ENCODE measurements around the gene GABRG3.

Gene GABRG3

DNA sequence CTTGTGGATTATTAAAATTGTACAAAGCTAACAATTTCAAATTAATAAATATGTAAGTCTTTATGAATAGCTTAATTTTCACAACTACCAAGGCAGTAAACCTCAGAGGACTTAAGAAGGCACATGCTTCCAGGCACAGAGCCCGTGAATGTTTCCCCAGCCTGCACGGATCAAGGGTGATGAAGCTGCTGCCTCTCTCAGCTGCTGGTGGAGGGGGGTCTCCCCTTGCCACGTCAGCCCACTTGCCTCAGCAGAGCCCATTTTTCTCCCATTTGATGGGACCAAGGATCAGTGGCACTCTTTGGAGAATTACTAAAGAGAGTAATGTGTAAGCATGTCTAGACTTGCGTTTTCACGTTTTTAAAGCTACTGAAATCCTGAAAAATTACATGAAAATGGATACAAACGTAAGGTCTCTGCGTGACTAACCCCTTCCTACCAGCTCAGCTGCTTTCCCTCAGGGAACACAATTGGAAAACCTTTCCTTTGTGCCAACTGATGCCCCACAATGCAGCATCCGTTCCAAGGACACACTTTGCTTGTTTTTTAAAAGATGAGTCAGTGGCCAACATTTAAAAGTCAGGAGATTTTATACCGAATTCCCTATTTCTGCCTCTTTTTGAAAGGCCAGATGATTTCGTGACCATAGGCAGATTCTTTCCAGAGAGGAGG, 494.1 kb downstream of the GABRG3 start:
- no peak for DNase-seq
- in situ Hi-C loops (cut with MboI; ENCODE audit: low pct_unique_long_range_greater_than_20kb, low sequenced_read_pairs), result no loop called here

DNA sequence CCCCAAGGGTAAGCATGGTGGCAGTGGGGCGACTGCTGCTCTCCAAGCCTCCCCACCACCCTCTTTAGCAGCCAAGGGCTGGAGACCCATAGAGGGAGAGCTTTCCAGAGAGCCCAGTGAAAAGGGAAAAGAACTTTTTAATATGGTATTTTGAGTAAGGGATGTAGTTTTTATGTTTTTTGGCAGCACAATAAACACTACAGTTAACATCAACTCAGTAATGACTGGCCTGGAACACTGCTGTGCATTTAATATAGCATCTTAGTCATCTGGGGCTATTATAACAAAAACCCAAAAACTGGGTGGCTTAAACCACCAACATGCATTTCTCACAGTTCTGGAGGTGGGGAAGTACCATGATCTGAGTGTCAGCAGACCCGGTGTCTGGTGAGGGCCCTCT, 495.8 kb downstream of the GABRG3 start:
- no peak for DNase-seq
- in situ Hi-C loops (cut with MboI; ENCODE audit: low pct_unique_long_range_greater_than_20kb, low sequenced_read_pairs), result no loop called here

DNA sequence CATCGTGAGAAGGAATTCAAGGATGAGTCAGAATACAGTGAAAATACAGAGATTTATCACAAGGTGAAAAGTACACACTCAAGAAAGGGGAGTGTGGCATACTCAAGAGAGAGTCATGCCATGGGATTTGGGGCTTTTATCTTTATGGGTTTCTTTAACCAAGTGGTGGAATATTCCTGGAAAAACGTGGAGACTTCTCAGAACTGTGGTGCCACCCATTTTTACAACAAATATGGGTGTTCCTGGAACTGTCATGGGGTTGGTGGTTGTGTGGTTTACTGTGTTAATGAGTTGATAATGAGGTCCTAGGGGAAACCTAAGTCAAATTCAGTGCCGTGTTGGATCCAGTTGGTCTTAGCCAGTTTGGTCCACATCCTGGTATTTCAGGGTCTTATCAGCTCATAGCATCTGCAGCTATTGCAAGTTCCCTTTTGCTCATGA, 497.2 kb downstream of the GABRG3 start:
- peak; percentile 62 for DNase-seq
- in situ Hi-C loops (cut with MboI; ENCODE audit: low pct_unique_long_range_greater_than_20kb, low sequenced_read_pairs), result no loop called here

- DNase-seq, result no peak
- in situ Hi-C loops (cut with MboI; ENCODE audit: low pct_unique_long_range_greater_than_20kb, low sequenced_read_pairs), result no loop called here
Observed at GRCh38 chr15:27473845-27474244, 502.9 kb downstream of the GABRG3 start.

- DNase-seq, result no peak
- in situ Hi-C loops (cut with MboI; ENCODE audit: low pct_unique_long_range_greater_than_20kb, low sequenced_read_pairs), result no loop called here
Observed at GRCh38 chr15:27475395-27475794, 504.4 kb downstream of the GABRG3 start.

DNA sequence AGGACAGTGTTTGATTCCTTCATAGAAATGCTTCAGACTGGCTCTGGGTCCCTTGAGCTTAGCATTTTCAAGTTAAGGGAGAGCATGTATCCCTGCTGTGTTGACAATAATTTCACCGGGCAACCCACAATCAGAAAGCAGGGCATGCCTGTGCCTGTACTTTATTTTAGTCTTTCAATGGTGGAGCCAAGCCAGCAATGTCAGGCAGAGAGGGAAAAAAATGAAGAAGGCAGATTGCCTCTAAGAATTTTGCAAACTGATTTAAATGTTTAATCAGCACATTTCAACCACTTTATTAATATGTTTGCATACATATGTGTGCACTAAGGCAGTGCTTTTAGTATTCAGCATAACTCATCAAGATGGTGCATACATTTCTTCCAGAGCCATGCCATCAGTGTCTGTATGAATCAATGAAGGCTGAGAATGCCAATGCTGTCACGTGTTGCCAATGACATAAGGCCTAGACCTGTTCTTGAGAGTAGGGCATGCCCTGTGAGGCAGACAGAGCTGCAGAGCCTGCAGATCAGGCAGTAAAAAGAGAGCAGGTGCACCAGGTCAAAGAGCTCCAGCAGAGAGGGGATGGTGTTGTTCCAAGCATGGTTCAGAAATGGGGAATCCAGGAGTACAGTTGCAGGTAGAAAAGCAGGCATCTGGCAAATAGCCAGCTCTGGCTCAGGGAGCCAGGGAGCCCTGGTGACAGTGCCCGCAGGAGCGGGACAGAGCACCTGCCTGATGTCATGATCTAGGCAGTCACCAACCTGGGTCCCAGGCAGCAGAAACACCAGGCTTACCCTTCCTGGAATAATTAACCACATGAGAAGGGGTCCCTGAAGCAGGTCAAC, 508.5 kb downstream of the GABRG3 start:
- in situ Hi-C loops (cut with MboI; ENCODE audit: low pct_unique_long_range_greater_than_20kb, low sequenced_read_pairs), result no loop called here
- DNase-seq, result no peak

- in situ Hi-C loops (cut with MboI; ENCODE audit: low pct_unique_long_range_greater_than_20kb, low sequenced_read_pairs), result no loop called here
- DNase-seq, result no peak
Observed at GRCh38 chr15:27480141-27480530, 509.2 kb downstream of the GABRG3 start.

GRCh38 chr15:27480642-27481041, 509.7 kb downstream of the GABRG3 start:
- in situ Hi-C loops (cut with MboI; ENCODE audit: low pct_unique_long_range_greater_than_20kb, low sequenced_read_pairs), result no loop called here
- DNase-seq, result no peak

DNA sequence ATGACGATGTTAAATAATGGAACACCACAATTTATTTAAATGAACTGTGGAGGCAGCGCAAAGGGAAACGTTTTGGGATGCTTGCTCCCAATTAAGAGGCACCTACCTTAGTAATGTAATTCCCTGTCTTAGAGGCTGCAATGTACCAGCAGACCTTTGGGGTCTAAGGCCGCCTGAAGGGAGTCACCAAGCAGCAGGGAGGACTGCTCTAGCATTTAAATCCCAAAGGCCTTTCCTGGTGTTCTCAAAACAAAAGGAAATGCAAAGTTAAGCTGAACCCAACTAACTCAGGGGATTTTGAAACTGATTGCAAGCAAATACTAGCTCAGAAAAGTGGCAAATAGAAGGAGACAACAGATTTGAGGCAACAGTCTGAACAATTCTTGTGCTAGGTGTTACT, 510.8 kb downstream of the GABRG3 start:
- DNase-seq, result no peak

DNA sequence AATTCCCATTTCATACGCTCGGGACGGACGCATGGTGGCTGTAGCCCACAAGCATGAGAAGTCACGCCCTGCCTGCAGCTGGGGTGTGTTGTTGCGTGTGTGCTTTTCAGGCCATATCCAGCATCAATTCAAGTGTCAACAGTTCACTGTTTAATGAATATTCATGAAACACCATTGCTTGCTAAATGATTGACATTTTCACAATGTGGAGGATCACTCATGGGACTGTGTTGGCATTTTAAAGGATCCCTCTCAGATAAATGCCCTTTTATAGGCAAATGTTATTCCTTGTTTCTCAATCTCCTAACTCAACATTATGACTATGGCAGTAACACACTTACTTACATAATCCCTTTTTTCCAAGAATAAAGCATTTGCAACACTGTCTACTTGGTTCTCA, 511.3 kb downstream of the GABRG3 start:
- in situ Hi-C loops (cut with MboI; ENCODE audit: low pct_unique_long_range_greater_than_20kb, low sequenced_read_pairs), result no loop called here
- DNase-seq, result no peak

More for the DNA sequence above, 510.8 kb downstream of the GABRG3 start:
- in situ Hi-C loops (cut with MboI; ENCODE audit: low pct_unique_long_range_greater_than_20kb, low sequenced_read_pairs), result no loop called here

DNA sequence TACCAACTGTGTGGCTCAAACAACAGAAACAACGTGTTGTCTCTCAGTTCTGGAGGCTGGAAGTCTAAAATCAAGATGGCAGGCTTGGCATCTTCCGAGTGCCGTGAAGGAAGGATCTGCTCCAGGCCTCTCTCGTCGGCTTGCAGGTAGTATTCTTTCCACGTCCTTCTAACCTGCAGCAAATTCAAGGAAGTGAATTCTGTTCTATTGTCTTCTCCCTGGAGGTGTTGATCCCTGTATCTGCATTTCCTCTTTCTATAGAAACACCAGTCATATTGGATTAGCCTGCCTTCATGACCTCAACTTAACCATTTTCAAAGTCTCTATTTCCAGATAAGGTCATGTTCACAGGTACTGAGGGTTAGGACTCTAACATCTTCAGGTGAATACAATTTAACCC, 512.1 kb downstream of the GABRG3 start:
- in situ Hi-C loops (cut with MboI; ENCODE audit: low pct_unique_long_range_greater_than_20kb, low sequenced_read_pairs), result no loop called here
- DNase-seq, result no peak

- in situ Hi-C loops (cut with MboI; ENCODE audit: low pct_unique_long_range_greater_than_20kb, low sequenced_read_pairs), result no loop called here
- DNase-seq, result no peak
Observed at GRCh38 chr15:27485265-27485664, 514.3 kb downstream of the GABRG3 start.

DNA sequence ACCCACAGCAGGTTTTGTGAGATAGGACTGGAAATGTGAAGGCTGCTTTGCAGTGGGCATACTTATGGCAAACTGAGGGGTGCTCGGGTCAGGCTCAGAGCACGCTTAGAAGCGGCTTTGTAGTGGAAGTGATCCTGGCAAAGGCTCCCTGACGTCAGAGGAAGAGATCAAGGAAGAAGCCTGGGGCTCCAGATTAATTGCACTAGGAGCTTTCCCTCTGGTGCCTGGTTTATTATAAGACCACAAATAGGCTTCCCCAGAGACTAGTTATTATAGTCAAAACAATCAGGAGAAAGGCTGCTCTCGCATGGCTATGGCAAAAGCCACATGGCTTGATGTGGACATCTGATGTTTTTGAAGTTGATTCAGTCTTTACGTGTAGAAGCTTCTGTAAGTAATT, 515.1 kb downstream of the GABRG3 start:
- DNase-seq, result no peak
- in situ Hi-C loops (cut with MboI; ENCODE audit: low pct_unique_long_range_greater_than_20kb, low sequenced_read_pairs), result no loop called here

DNA sequence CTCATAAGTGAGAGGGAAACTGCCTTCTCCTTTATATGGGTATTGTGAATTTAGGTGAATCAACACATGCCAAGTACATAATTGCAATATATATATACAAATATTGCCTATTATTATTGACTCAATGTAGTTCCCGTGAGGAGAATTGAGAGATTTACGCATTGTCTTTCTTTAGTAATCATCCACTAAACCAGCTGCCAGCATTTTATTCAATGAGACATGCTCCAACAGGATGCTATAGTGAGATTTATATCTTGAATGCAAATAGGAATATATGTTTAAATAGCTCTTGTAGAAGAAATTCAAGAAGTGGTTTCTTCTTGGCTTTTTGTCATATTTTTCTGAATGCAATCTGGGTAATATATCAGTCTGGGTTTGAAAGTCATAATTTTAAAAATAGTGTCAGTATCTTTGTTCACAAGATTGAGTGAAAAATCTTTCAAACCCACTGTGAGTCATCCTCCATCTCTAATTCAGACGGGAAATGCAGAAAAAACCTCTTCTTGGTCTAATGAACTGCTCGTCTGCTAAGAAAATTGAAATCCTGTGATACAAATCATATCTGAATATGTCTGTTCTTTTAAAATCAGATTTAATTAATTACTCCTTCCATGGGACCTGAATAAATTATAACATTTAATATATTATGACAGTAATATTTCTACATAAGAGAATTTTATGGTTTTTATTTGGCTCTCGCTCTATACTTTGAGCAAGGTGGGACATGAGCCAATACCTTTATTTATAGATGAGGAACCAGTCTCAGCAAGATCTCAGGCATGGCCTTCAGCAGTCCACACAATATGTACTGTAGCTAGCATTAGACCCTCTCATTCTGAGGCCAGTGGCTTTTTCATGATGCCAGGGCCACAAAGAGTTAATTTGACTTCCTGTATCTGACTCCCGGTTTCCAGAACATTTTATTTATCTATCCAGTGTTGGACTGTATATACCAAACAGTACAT, 516.0 kb downstream of the GABRG3 start:
- no peak for DNase-seq
- in situ Hi-C loops (cut with MboI; ENCODE audit: low pct_unique_long_range_greater_than_20kb, low sequenced_read_pairs), result no loop called here

DNA sequence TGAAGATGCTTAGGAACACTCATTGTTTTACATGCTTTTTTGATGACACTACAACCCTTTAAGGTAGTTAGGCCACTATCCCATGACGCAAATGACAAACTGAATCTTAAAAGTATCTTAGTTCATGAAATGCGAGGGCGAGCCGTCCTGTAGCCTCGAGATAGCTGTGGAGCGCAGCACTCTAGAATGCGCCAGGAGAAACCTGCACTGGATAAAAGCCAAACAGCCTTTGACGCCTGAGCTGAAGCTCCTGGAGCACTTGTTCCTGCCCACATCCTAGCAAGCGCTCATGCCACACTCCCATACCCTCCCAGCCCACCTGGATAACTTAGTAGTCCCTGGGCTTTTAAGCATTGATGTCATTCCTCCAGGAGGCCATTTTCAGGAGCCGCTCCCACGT, 516.9 kb downstream of the GABRG3 start:
- in situ Hi-C loops (cut with MboI; ENCODE audit: low pct_unique_long_range_greater_than_20kb, low sequenced_read_pairs), result no loop called here
- DNase-seq, result no peak

DNA sequence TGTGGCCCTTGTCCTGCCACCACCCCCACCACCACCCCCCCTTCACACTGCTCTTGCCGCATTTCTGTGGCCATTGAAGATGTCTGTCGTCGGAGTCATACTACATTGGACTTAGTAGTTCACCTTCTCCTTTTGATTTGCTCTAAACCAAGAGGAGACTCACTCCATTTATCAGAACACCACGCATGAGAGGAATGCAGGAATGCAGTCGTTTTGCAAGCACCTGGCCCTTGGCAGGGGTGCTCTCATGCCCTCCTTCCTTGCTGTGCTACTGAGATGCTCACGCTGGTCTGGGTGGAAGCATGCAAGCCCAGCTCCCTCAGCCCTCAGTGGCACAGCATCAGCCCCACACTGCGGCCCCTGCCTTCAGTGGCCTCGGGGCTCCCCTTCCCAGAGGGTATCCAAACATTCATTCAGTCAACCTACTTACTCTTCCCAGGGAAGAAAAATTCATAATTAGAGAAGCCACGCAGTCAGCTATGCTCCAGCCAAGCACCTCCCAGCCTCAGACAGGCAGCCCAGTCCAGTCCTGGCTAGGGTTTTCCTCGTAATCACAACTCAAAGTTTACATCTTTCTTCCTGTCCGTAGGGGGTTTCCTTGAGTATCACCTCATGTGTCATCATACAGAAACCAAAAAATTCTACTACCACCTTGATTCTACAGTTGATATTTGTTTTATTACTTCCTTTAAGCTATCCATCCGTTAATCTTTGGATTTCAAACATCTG, 520.0 kb downstream of the GABRG3 start:
- DNase-seq, result no peak

DNA sequence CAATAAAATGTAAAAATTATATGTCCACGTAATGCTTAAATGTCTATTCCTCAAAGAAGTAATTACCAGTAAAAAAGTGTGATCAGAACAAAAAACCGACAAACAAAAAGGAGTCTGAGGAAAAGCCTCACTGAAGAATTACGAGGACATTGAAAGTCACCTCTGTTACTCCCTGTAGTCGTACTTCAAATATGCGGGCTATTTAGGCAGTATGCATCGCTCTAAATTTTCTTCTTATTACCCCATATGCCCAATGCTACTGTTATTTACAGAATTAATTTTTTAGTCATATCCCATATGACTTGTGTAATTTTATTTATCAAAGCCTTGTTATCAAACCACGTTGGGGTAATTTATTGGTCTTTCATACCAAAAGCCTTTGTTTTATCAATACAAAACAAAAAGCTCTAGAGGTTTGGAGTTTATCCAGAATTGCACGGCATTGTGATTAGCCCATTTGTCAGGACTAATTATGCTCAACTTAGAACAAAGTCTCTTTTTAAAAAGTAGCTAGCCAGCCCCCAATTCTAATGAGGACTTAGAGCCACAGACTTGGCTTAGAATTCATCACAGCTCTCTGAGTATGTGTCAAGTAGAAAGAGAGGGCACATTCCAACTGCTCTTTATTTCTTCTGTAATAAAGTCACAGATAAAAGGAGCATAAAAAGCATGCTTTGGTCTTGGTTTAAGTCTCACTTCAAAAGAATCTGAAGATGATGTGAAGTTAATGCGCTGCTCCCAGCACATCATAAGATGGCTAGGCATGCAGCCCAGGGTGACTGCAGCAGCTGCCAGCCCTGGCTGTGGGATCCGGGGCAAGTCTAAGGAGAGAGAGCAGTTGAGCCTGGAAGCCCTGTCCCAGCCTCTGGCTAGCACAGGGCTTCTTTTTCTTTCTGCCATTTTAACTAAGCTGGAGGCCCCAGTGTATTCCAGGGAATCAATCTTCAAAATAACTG, 521.0 kb downstream of the GABRG3 start:
- in situ Hi-C loops (cut with MboI; ENCODE audit: low pct_unique_long_range_greater_than_20kb, low sequenced_read_pairs), result no loop called here
- no peak for DNase-seq

More for the DNA sequence above, 520.0 kb downstream of the GABRG3 start:
- in situ Hi-C loops (cut with MboI; ENCODE audit: low pct_unique_long_range_greater_than_20kb, low sequenced_read_pairs), result no loop called here

- in situ Hi-C loops (cut with MboI; ENCODE audit: low pct_unique_long_range_greater_than_20kb, low sequenced_read_pairs), result no loop called here
- no peak for DNase-seq
Observed at GRCh38 chr15:27495963-27496459, 525.0 kb downstream of the GABRG3 start.

Measured in KBM-7 (cell line).